Epithelial cell of esophagus (primary cell): ENCODE data around the gene SCAMP2.

ENCODE experiments used
- DNase-seq: peaks from one replicate; pipeline ENCODE4 v3.0.0; 2010; ENCODE audit warnings: low read depth
- H3K4me3 ChIP-seq: 2 replicates; pipeline ENCODE4 v1.5.1; 2011; ENCODE audit warnings: mild to moderate bottlenecking, low read length, control low read depth
- TF ChIP-seq, protein P1 (sequence below): IDR thresholded peaks from 2 replicates; pipeline ENCODE4 v1.5.1; 2011; ENCODE audit warnings: low read depth, mild to moderate bottlenecking, low read length, control low read depth, inconsistent platforms; ENCODE audit not compliant: insufficient read depth; ENCODE audit errors: missing control alignments

Gene SCAMP2

DNA sequence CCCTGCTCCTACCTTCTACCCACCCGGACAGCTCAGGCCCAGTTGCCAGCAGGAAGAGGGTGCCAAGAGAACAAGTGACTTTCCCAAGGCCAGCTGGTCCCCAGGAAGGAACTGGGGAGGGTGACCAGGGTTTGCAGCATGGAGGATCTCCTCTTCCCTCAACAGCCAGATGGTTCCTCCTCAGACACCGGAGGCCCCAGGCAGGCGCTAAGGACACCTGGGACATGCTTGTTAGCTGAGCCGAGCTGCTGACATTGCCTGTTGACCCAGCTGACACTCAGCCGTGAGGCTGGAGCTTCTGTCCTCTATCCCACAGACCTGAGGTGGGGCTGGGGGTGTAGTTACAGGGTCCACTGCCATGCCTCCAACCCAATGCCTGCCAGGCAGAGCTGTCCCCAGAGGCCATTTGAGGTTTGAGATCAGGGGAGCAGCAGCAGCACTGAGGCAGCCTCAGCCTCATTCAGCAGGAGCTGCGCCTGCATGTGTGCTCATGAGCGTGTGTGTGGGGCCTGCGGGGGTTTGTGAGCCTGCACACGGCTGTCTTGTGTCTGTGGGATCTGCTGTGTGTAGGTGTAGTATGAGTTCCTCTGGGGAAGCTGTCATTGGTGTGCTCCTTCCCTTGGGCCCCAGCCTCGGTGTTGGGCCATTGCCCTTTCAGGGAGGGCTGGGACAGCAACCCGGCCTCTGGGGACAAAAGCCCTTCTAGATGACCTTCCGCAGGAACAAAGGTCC is 39.6 kb downstream of the SCAMP2 start:
- TF ChIP-seq, protein P1, sequence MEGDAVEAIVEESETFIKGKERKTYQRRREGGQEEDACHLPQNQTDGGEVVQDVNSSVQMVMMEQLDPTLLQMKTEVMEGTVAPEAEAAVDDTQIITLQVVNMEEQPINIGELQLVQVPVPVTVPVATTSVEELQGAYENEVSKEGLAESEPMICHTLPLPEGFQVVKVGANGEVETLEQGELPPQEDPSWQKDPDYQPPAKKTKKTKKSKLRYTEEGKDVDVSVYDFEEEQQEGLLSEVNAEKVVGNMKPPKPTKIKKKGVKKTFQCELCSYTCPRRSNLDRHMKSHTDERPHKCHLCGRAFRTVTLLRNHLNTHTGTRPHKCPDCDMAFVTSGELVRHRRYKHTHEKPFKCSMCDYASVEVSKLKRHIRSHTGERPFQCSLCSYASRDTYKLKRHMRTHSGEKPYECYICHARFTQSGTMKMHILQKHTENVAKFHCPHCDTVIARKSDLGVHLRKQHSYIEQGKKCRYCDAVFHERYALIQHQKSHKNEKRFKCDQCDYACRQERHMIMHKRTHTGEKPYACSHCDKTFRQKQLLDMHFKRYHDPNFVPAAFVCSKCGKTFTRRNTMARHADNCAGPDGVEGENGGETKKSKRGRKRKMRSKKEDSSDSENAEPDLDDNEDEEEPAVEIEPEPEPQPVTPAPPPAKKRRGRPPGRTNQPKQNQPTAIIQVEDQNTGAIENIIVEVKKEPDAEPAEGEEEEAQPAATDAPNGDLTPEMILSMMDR, result no peak
- H3K4me3 ChIP-seq, result no peak overlapping the region
- DNase-seq, result no peak

GRCh38 chr15:74832826-74833225 is 40.3 kb downstream of the SCAMP2 start:
- DNase-seq, result no peak
- TF ChIP-seq, protein P1, result no peak
- no peak overlapping the region for H3K4me3 ChIP-seq

DNA sequence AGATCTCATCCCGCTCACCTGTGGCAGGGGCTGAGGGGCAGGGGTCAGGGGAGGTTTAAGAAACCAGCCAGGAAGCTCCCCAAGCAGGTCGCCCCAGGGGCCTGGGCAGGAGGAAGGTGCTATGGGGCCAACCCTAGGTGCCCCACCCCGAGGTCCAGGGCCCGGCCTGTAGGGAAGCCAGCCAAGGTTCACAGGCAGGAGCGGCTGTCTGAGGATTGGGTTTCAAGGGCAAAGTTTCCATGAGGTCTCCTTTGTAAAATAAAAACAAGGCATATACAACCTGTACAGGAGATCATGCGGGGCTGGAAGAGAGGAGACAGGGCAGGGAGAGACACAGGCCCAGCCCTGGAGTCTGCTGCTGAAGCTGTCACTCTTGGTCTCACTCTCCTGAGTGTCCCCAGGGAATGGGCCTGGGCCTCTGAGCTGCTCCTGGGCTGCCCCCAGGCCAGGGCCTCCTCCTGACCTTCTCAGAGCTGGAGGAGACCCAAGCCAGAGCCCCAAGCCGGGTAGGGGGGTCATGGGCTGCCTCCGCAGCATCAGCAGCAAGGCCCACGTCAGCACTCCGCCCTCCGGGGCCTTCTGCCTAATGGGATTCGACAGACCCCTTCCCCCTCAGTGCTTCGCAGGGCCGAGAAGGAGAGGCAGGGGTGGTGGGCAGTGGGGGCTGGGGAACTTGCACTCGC is 41.2 kb downstream of the SCAMP2 start:
- TF ChIP-seq, protein P1, result no peak
- no peak for DNase-seq
- H3K4me3 ChIP-seq, result no peak overlapping the region

DNA sequence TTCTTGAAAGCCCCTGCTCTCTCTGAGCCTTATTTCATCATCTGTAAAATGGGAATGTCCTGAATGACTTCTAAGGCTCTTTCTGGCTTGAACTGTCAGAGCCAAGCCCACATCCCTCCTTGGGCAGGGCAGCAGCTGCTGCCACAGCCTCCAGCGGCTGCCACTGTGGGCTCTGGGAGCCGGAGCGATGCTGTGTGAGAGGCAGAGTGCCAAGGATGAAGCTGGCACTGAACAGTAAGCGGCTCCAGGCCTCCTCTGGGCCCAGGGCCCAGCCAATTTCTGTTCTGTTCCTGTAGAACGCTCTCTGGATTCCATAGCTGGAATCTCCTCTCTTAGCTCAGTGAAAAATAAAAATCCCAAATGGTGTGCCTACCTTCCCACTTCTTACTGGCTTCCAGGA is 42.3 kb downstream of the SCAMP2 start:
- TF ChIP-seq, protein P1, result no peak
- H3K4me3 ChIP-seq, result no peak overlapping the region
- no peak for DNase-seq

DNA sequence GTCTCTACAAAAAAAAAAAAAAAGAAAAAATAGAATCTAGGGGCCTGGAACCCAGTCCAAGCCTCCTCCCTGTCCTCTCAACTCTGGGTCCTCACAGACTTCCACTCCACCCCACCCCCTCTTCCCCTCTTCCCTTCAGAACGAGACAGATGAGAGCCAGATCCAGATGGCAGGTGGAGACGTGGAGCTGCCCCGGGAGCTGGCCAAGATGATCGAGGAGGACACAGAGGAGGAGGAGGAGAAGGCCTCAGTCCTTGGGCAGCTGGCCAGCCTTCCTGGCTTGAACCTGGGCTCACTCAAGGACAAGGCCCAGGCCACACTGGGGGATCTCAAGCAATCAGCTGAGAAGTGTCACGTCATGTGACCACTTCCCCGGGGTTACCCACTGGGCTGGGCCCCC is 43.2 kb downstream of the SCAMP2 start:
- H3K4me3 ChIP-seq, result no peak overlapping the region
- DNase-seq, result no peak
- TF ChIP-seq, protein P1, result no peak

GRCh38 chr15:74829486-74829885 is 43.7 kb downstream of the SCAMP2 start:
- DNase-seq, result peak; percentile 48
- no peak overlapping the region for H3K4me3 ChIP-seq
- TF ChIP-seq, protein P1, result no peak

- H3K4me3 ChIP-seq, result no peak overlapping the region
- DNase-seq, result no peak
- TF ChIP-seq, protein P1, result no peak
Measured at GRCh38 chr15:74828835-74829234, 44.3 kb downstream of the SCAMP2 start.
